HCT116 (cell line): ENCODE measurements around the gene RFPL2.

Experiments used
- EZH2 ChIP-seq: fragments of 200-600 bp; sonication (generic); IDR thresholded peaks from 2 replicates; pipeline ENCODE4 v1.6.1; 2017; ENCODE audit warnings: antibody characterized with exemption, mixed run types
- SRF ChIP-seq: IDR thresholded peaks from 2 replicates; pipeline ENCODE4 v1.6.1; 2012; ENCODE audit warnings: low read depth
- TF ChIP-seq, protein P1 (sequence below), 3 experiments: fragments of 200-600 bp in 1 of 3; sonication (generic) in 1 of 3; IDR thresholded peaks in 2 of 3; conservative IDR thresholded peaks in 1 of 3; 2 replicates each; pipeline ENCODE4 v1.5.1; 2012 to 2017; ENCODE audit warnings: low read depth in 2 of 3, low read length in 2 of 3, antibody characterized with exemption in 1 of 3, borderline replicate concordance in 1 of 3, control low read depth in 1 of 3, mild to moderate bottlenecking in 1 of 3, mixed read lengths in 1 of 3, mixed run types in 1 of 3, moderate library complexity in 1 of 3; ENCODE audit not compliant: insufficient read depth in 1 of 3
- TF ChIP-seq, protein P2 (sequence below): IDR thresholded peaks from 2 replicates; pipeline ENCODE4 v1.6.1; 2012

DNA sequence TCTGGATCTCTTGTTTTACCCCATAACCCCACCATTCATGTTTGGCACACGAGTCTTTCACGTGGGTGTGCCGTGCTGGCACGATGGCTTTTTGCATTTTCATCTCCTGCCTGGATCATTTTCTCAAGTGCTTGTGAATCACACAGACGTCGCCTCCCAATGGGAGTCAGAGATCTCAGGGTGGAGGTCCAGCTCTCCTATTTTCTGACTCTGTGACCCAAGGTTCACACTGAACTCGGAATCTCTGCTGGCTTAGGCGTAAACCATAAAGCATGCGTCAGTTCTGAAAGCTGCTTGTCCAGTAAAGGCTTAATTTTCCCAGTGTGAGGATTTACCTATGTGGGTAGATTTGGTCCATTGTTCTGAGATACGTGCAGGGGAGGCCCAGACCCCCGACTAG lies 29.8 kb downstream of the RFPL2 start:
- no peak for TF ChIP-seq EZH2
- TF ChIP-seq, protein P1, sequence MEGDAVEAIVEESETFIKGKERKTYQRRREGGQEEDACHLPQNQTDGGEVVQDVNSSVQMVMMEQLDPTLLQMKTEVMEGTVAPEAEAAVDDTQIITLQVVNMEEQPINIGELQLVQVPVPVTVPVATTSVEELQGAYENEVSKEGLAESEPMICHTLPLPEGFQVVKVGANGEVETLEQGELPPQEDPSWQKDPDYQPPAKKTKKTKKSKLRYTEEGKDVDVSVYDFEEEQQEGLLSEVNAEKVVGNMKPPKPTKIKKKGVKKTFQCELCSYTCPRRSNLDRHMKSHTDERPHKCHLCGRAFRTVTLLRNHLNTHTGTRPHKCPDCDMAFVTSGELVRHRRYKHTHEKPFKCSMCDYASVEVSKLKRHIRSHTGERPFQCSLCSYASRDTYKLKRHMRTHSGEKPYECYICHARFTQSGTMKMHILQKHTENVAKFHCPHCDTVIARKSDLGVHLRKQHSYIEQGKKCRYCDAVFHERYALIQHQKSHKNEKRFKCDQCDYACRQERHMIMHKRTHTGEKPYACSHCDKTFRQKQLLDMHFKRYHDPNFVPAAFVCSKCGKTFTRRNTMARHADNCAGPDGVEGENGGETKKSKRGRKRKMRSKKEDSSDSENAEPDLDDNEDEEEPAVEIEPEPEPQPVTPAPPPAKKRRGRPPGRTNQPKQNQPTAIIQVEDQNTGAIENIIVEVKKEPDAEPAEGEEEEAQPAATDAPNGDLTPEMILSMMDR (IDR thresholded peaks at IDR 0.05 in 2 of 3, conservative IDR thresholded peaks at IDR 0.05 in 1 of 3; ENCODE audit: borderline replicate concordance in 1 of 3, insufficient read depth in 1 of 3, low read depth in 2 of 3, low read length in 2 of 3), result no peak
- no peak for TF ChIP-seq SRF
- TF ChIP-seq, protein P2, sequence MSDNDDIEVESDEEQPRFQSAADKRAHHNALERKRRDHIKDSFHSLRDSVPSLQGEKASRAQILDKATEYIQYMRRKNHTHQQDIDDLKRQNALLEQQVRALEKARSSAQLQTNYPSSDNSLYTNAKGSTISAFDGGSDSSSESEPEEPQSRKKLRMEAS, result no peak
